ENCODE measurements around the gene FAM167B. TPM values are rescaled to one million over a fixed set of nuclear protein-coding genes. Genes with fewer than 3 reads are reported as not detected.

FAM167B gene
- total RNA-seq, 3 donors from 2014 or later: 3.4 to 5.5 (median 5.5) TPM

DNA sequence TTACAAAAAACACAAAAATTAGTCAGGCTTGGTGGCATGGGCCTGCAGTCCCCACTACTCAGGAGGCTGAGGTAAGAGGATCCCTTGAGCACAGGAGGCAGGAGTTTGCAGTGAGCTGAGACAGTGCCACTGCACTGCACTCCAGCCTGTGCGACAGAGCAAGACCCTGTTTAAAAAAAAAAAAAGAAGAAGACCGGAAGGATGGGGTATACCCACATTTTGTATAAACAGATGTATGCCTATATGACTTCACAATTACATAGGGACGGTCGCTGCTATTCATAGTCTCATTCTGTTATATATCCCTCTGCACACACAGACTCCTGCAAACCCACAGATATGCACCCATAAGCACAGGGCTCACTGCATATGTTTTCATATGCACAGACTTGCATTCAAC is 16.7 kb downstream of the FAM167B start:
- ATAC-seq (peak; percentile 37), DNase-seq (no peak)
- TF ChIP-seq CTCF (IDR thresholded peaks at IDR 0.05): no peak
- intact Hi-C loops (cut with DNase I, micrococcal nuclease): no loop called here
- H3K9me3 ChIP-seq: no peaks in the 10 kb centered on the region
- no peaks in the 10 kb centered on the region for H3K36me3 ChIP-seq (ENCODE audit: low read depth)
- H3K4me3 ChIP-seq: no peak overlapping the region
- no peaks in the 10 kb centered on the region for H3K4me1 ChIP-seq (ENCODE audit: low read depth)

GRCh38 chr1:32265846-32266245 is 18.8 kb downstream of the FAM167B start:
- intact Hi-C loops (cut with DNase I, micrococcal nuclease): no loop called here
- TF ChIP-seq CTCF (IDR thresholded peaks at IDR 0.05): no peak
- H3K36me3 ChIP-seq (ENCODE audit: low read depth): no peaks in the 10 kb centered on the region

DNA sequence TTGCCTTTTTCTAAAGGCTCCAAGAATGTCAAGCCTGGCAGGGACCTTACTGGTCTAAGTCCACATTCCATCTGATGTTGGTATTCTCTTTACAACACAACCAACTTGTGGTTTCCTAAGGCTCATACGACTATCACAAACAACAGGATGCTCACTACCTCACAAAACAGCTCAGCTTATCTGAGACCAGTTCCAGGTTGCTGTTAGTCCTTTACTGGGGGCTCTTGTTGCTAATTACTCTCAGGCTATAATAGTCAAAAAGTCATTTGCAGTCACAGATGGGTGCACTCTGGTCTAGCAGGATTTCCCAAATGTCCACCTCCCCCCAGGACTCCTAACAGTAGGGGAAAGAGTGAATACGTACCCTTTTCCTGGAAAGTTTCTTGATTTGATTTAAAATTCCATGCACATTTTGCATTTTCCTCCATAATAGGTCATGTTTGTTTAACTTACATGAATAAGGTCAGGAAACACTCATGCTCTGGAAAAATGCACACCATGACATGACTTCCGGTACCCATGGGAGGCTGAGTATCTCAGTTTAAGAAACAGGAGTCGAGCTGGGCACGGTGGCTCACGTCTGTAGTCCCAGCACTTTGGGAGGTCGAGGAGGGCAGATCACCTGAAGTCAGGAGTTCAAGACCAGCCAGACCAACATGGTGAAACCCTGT is 20.0 kb downstream of the FAM167B start:
- intact Hi-C loops (cut with DNase I, micrococcal nuclease): no loop called here
- peak; percentile 33 for ATAC-seq
- no peak for TF ChIP-seq CTCF (IDR thresholded peaks at IDR 0.05)
- no peaks in the 10 kb centered on the region for H3K36me3 ChIP-seq (ENCODE audit: low read depth)
- H3K9me3 ChIP-seq: no peaks in the 10 kb centered on the region
- no peak for DNase-seq
- H3K4me1 ChIP-seq (ENCODE audit: low read depth): no peaks in the 10 kb centered on the region
- H3K4me3 ChIP-seq: no peak overlapping the region

More at GRCh38 chr1:32265846-32266245, 18.8 kb downstream of the FAM167B start:
- DNase-seq (no peak), ATAC-seq (no peak)
- Histone ChIP-seq H3K4me3 (no peak overlapping the region), H3K4me1 (ENCODE audit: low read depth) (no peaks in the 10 kb centered on the region), H3K9me3 (no peaks in the 10 kb centered on the region)

- intact Hi-C loops (cut with DNase I, micrococcal nuclease): no loop called here
- no peaks in the 10 kb centered on the region for H3K4me1 ChIP-seq (ENCODE audit: low read depth)
- H3K9me3 ChIP-seq: no peaks in the 10 kb centered on the region
- no peak overlapping the region for H3K4me3 ChIP-seq
- DNase-seq (no peak), ATAC-seq (no peak)
- H3K36me3 ChIP-seq (ENCODE audit: low read depth): no peaks in the 10 kb centered on the region
- no peak for TF ChIP-seq CTCF (IDR thresholded peaks at IDR 0.05)
These were observed 22.7 kb downstream of the FAM167B start for GRCh38 chr1:32269744-32270143.

GRCh38 chr1:32272557-32273390 is 25.8 kb downstream of the FAM167B start:
- Histone ChIP-seq H3K9me3 (no peaks in the 10 kb centered on the region), H3K36me3 (ENCODE audit: low read depth) (no peaks in the 10 kb centered on the region), H3K4me1 (ENCODE audit: low read depth) (peaks cover 4% of the 10 kb centered on the region), H3K4me3 (no peak overlapping the region)
- TF ChIP-seq CTCF (IDR thresholded peaks at IDR 0.05): no peak
- DNase-seq: no peak
- no peak for ATAC-seq
- intact Hi-C loops (cut with DNase I, micrococcal nuclease): no loop called here

All from mucosa of descending colon (tissue), 3 donors.